Panc1 (cell line): ENCODE measurements around the gene EMX2. TPM values are rescaled to one million over a fixed set of nuclear protein-coding genes. Genes with fewer than 3 reads are reported as not detected.

Experiments used
- ATAC-seq: fragments of 200-7000 bp; cut with Tn5 transposase; 2 replicates; pipeline ENCODE4 v1.9.1; 2020; ENCODE audit warnings: mild to moderate bottlenecking, moderate library complexity
- BruUV-seq: library from RNA; stranded (reverse); fragments of 400-500 nt; replicated peaks from 2 replicates; lab custom pipeline; 2021; lab: Mats Ljungman, UMichigan
- CTCF ChIA-PET: fragments of 300-600 bp; sonication (Branson Sonifier 250); formaldehyde crosslinking; loops from one replicate; lab custom pipeline; 2022; ENCODE audit warnings: antibody characterized with exemption; lab: Charles Lee
- POLR2A ChIA-PET: fragments of 300-600 bp; sonication (Branson Sonifier 250); formaldehyde crosslinking; loops from one replicate; lab custom pipeline; 2022; ENCODE audit warnings: antibody characterized with exemption; lab: Charles Lee
- DNase-seq: peaks from one replicate; pipeline ENCODE4 v3.0.0-alpha.2; 2010; ENCODE audit warnings: low read depth, low spot score
- H3K27ac ChIP-seq: 2 replicates; pipeline ENCODE4 v1.5.1; 2011; ENCODE audit warnings: mild to moderate bottlenecking, low read length, inconsistent platforms
- H3K27me3 ChIP-seq: fragments of 200-500 bp; sonication (Bioruptor generic); 2 replicates; pipeline ENCODE4 v1.6.0; 2014; ENCODE audit warnings: low read length, inconsistent platforms; ENCODE audit not compliant: control insufficient read depth, insufficient read depth
- H3K36me3 ChIP-seq: fragments of 200-500 bp; sonication (Bioruptor generic); 2 replicates; pipeline ENCODE4 v1.5.1; 2014; ENCODE audit warnings: inconsistent platforms, mild to moderate bottlenecking, low read length, moderate library complexity; ENCODE audit not compliant: control insufficient read depth, insufficient read depth
- H3K4me1 ChIP-seq: 2 replicates; pipeline ENCODE4 v1.5.1; 2011; ENCODE audit warnings: inconsistent platforms, mild to moderate bottlenecking, low read length, moderate library complexity; ENCODE audit not compliant: control insufficient read depth, insufficient read depth
- H3K4me3 ChIP-seq, 2 experiments: 2 replicates each; pipeline ENCODE4 v1.5.1; 2011 to 2012; ENCODE audit warnings: low read depth in 2 of 2, low read length in 2 of 2, mild to moderate bottlenecking in 2 of 2, inconsistent platforms in 1 of 2, moderate library complexity in 1 of 2
- H3K9me3 ChIP-seq: fragments of 200-500 bp; sonication (Bioruptor generic); 2 replicates; pipeline ENCODE4 v1.5.1; 2014; ENCODE audit warnings: low read depth, mild to moderate bottlenecking, inconsistent platforms, low read length, moderate library complexity; ENCODE audit not compliant: control insufficient read depth, insufficient read depth
- POLR2AphosphoS5 ChIP-seq: IDR thresholded peaks from 2 replicates; pipeline ENCODE4 v1.6.1; 2012; ENCODE audit warnings: mild to moderate bottlenecking, low read depth, low read length, moderate library complexity
- REST ChIP-seq, 2 experiments: IDR thresholded peaks; 2 replicates each; pipeline ENCODE4 v1.6.1; 2011 to 2012; ENCODE audit warnings: low read depth in 2 of 2, control low read depth in 1 of 2, low read length in 1 of 2, mild to moderate bottlenecking in 1 of 2, moderate library complexity in 1 of 2; ENCODE audit not compliant: insufficient read depth in 1 of 2
- SIN3A ChIP-seq: IDR thresholded peaks from 2 replicates; pipeline ENCODE4 v1.6.1; 2012; ENCODE audit warnings: low read depth, mild to moderate bottlenecking, low read length, moderate library complexity, borderline replicate concordance; ENCODE audit not compliant: insufficient read depth
- TCF7L2 ChIP-seq: IDR thresholded peaks from 2 replicates; pipeline ENCODE4 v1.6.1; 2011; ENCODE audit warnings: mild to moderate bottlenecking, low read depth, low read length, inconsistent platforms
- in situ Hi-C: cut with HindIII; loops from 2 replicates; pipeline ENCODE4 v1.10.0; 2016; ENCODE audit warnings: low sequenced_read_pairs, low pct_unique_long_range_greater_than_20kb
- intact Hi-C: fragments of 100-400 bp; cut with micrococcal nuclease; formaldehyde crosslinking; loops from one replicate; pipeline ENCODE4 v1.10.0; 2022; ENCODE audit not compliant: unreplicated experiment
- total RNA-seq: library from RNA; stranded (reverse); gene quantifications from one replicate; pipeline ENCODE4 v1.2.1, GENCODE V29; 2021; ENCODE audit not compliant: unreplicated experiment
- TF ChIP-seq, protein P1 (sequence below): fragments of 450-650 bp; IDR thresholded peaks from 2 replicates; pipeline ENCODE4 v1.5.1; 2017; ENCODE audit warnings: mild to moderate bottlenecking

Gene EMX2
- total RNA-seq, 1 experiment from 2014 or later = not detected

DNA sequence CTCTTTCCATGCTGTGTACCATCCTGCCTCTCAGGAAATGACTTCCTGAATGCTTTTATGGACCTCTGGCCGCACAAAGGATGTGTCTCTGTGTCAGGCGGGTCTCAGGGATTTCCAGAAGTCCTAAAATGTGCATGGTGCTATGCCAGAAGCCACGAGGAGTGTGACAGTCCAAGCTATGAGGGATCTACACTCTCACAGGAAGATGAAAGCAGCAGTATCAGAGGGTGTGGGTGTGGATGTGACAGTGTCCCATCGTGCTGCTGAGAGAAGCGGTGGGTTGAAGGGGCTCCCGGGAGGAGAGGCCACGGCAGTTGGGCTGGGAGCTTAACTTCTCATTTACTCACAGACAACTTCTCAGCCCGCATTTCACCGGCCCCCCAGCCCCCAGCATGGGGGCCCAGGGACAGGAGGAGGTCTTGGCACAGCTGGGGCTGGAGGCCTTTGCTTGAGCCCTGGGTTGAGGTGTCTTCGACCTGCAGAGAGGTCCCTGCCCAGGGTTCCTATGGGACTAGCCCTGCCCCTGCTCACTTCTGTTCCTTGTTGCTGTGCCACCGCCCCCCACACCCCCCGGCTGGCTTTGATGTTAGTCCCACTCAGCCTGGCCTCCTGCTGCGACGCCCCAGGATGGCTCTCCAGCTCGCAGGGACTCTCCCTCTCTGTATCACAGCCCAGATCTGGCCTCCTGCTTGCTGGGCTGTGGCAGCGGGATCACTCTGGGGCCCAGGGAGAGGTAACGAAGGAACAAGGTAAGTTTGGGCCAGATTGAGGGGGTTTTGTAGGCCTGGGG is 30.8 kb upstream of the EMX2 start:
- ATAC-seq = peak; percentile 51; the same call in 1 of the 2 replicates

GRCh38 chr10:117514971-117515370 is 27.6 kb upstream of the EMX2 start:
- in situ Hi-C loops = no loop called here

More for the DNA sequence above, 30.8 kb upstream of the EMX2 start:
- H3K9me3 ChIP-seq = no peaks in the 10 kb centered on the region
- H3K36me3 ChIP-seq = no peaks in the 10 kb centered on the region
- TF ChIP-seq TCF7L2 (no peak), SIN3A (no peak), REST (IDR thresholded peaks at IDR 0.05; ENCODE audit: insufficient read depth in 1 of 2, low read depth in 2 of 2, low read length in 1 of 2) (no peak), POLR2AphosphoS5 (no peak)
- TF ChIP-seq, protein P1, sequence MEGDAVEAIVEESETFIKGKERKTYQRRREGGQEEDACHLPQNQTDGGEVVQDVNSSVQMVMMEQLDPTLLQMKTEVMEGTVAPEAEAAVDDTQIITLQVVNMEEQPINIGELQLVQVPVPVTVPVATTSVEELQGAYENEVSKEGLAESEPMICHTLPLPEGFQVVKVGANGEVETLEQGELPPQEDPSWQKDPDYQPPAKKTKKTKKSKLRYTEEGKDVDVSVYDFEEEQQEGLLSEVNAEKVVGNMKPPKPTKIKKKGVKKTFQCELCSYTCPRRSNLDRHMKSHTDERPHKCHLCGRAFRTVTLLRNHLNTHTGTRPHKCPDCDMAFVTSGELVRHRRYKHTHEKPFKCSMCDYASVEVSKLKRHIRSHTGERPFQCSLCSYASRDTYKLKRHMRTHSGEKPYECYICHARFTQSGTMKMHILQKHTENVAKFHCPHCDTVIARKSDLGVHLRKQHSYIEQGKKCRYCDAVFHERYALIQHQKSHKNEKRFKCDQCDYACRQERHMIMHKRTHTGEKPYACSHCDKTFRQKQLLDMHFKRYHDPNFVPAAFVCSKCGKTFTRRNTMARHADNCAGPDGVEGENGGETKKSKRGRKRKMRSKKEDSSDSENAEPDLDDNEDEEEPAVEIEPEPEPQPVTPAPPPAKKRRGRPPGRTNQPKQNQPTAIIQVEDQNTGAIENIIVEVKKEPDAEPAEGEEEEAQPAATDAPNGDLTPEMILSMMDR = no peak
- no TSS peak for BruUV-seq
- peaks cover 6% of the 10 kb centered on the region; the same call in 1 of the 2 replicates for H3K27me3 ChIP-seq
- DNase-seq = no peak
- no peak overlapping the region for H3K4me3 ChIP-seq
- ChIA-PET CTCF (no interaction called here), POLR2A (no interaction called here)
- intact Hi-C loops (no loop called here), in situ Hi-C loops (no loop called here)
- H3K27ac ChIP-seq = no peak overlapping the region
- H3K4me1 ChIP-seq = no peaks in the 10 kb centered on the region

More at GRCh38 chr10:117514971-117515370, 27.6 kb upstream of the EMX2 start:
- Histone ChIP-seq H3K4me1 (no peaks in the 10 kb centered on the region), H3K9me3 (no peaks in the 10 kb centered on the region), H3K27ac (no peak overlapping the region), H3K36me3 (no peaks in the 10 kb centered on the region), H3K4me3 (no peak overlapping the region), H3K27me3 (peaks cover 9% of the 10 kb centered on the region)
- no peak for ATAC-seq
- ChIA-PET POLR2A (no interaction called here), CTCF (no interaction called here)
- intact Hi-C loops = no loop called here
- TF ChIP-seq REST (IDR thresholded peaks at IDR 0.05; ENCODE audit: insufficient read depth in 1 of 2, low read depth in 2 of 2, low read length in 1 of 2) = no peak
- no peak for TF ChIP-seq SIN3A
- no peak for TF ChIP-seq POLR2AphosphoS5
- no peak for TF ChIP-seq TCF7L2
- TF ChIP-seq, protein P1 = no peak
- no TSS peak for BruUV-seq
- DNase-seq = no peak
